Ishikawa (cell line): ENCODE data around the gene USP12.

Experiments used
- CEBPB ChIP-seq: IDR thresholded peaks from 2 replicates; pipeline ENCODE4 v1.6.1; 2012
- CREB1 ChIP-seq: IDR thresholded peaks from 2 replicates; pipeline ENCODE4 v1.6.1; 2012; ENCODE audit warnings: low read depth
- EGR1 ChIP-seq: IDR thresholded peaks from 2 replicates; pipeline ENCODE4 v1.6.1; 2012
- EP300 ChIP-seq: IDR thresholded peaks from 2 replicates; pipeline ENCODE4 v1.6.1; 2012; ENCODE audit warnings: borderline replicate concordance
- FOXM1 ChIP-seq: IDR thresholded peaks from 2 replicates; pipeline ENCODE4 v1.6.1; 2012; ENCODE audit warnings: low read depth, borderline replicate concordance
- MAX ChIP-seq: IDR thresholded peaks from 2 replicates; pipeline ENCODE4 v1.6.1; 2012
- NFIC ChIP-seq: IDR thresholded peaks from 2 replicates; pipeline ENCODE4 v1.6.1; 2012
- RAD21 ChIP-seq: IDR thresholded peaks from 2 replicates; pipeline ENCODE4 v1.6.1; 2012; ENCODE audit warnings: low read depth
- REST ChIP-seq: IDR thresholded peaks from 2 replicates; pipeline ENCODE4 v1.6.1; 2012; ENCODE audit warnings: low read depth, mild to moderate bottlenecking
- TAF1 ChIP-seq: IDR thresholded peaks from 2 replicates; pipeline ENCODE4 v1.6.1; 2012; ENCODE audit warnings: low read depth, mild to moderate bottlenecking
- TCF12 ChIP-seq: IDR thresholded peaks from 2 replicates; pipeline ENCODE4 v1.6.1; 2012; ENCODE audit warnings: low read depth
- TEAD4 ChIP-seq: IDR thresholded peaks from 2 replicates; pipeline ENCODE4 v1.6.1; 2012
- USF1 ChIP-seq: IDR thresholded peaks from 2 replicates; pipeline ENCODE4 v1.6.1; 2012
- YY1 ChIP-seq: IDR thresholded peaks from 2 replicates; pipeline ENCODE4 v1.6.1; 2012; ENCODE audit warnings: low read depth
- ZBTB7A ChIP-seq: IDR thresholded peaks from 2 replicates; pipeline ENCODE4 v1.6.1; 2012; ENCODE audit warnings: low read depth

USP12 gene

GRCh38 chr13:27023385-27024073, 148.1 kb downstream of the USP12 start:
- no peak for TF ChIP-seq USF1

GRCh38 chr13:27022571-27023311, 148.9 kb downstream of the USP12 start:
- TF ChIP-seq TAF1 (no peak), YY1 (no peak), MAX (no peak), USF1 (no peak), CEBPB (no peak), CREB1 (no peak), REST (no peak), EP300 (no peak)

- TF ChIP-seq TCF12, result no peak
- no peak for TF ChIP-seq RAD21
- TF ChIP-seq TEAD4, result no peak
- no peak for TF ChIP-seq YY1
- TF ChIP-seq NFIC, result no peak
- no peak for TF ChIP-seq USF1
- TF ChIP-seq EP300, result no peak
- TF ChIP-seq CREB1, result no peak
- no peak for TF ChIP-seq EGR1
- TF ChIP-seq REST, result no peak
- TF ChIP-seq MAX, result no peak
- no peak for TF ChIP-seq CEBPB
- no peak for TF ChIP-seq ZBTB7A
- no peak for TF ChIP-seq FOXM1
- TF ChIP-seq TAF1, result no peak
These were observed 151.2 kb downstream of the USP12 start for GRCh38 chr13:27020415-27020814.

GRCh38 chr13:27018882-27019281, 152.7 kb downstream of the USP12 start:
- TF ChIP-seq CREB1 (no peak), EGR1 (no peak), FOXM1 (no peak)

- TF ChIP-seq ZBTB7A (no peak), EGR1 (no peak), EP300 (no peak)
These were observed 153.2 kb downstream of the USP12 start for GRCh38 chr13:27018344-27018861.

- no peak for TF ChIP-seq TEAD4
- no peak for TF ChIP-seq YY1
- TF ChIP-seq ZBTB7A, result no peak
- no peak for TF ChIP-seq TCF12
- TF ChIP-seq CREB1, result no peak
- no peak for TF ChIP-seq CEBPB
- TF ChIP-seq EP300, result no peak
These were observed 154.7 kb downstream of the USP12 start for GRCh38 chr13:27016875-27017274.
